NCI-H1048 (cell line): ENCODE data around the gene ZFP90.
A peak's percentile ranks its signal among the peaks of the same experiment; 100 is the strongest.
"Not testable (repeated sequence)": the region's sequence is repeated elsewhere in the genome, so short reads cannot be mapped to it uniquely, and the experiment has no call there.

Source experiments
- DNase-seq: peaks from one replicate; lab custom pipeline; 2025; lab: John Stamatoyannopoulos, UW

ZFP90 gene

GRCh38 chr16:68519225-68519745, 19.8 kb upstream of the ZFP90 start:
- DNase-seq = no peak

- DNase-seq = peak; percentile 28
These were observed 18.4 kb upstream of the ZFP90 start for GRCh38 chr16:68520649-68521086.

GRCh38 chr16:68524069-68524820, 14.8 kb upstream of the ZFP90 start:
- no peak for DNase-seq

DNA sequence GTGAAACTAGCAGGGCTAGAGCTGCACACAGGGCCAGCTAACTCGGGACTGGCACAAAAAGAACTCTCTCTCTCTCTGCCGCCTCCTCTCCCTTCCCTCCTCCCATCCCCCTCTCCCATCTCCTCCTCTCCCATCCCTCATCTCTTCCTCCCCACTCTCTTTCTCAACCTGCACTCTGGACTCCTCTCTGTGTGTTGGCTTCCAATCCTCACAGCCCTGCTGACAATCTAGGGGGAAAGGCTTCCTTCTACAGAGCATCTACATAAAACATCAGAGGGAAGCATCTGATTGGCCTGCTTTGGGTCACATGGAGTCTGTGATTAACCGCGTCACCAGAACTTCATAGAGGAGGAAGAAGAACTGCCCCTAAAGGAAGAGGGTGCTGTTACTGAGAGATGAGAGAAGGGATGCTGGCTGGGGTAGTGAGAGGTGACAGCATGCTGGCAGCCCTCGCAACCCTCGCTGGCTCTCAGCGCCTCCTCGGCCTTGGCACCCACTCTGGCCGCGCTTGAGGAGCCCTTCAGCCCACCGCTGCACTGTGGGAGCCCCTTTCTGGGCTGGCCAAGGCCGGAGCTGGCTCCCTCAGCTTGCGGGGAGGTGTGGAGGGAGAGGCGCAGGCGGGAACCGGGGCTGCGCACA, 12.8 kb upstream of the ZFP90 start:
- no peak for DNase-seq

DNA sequence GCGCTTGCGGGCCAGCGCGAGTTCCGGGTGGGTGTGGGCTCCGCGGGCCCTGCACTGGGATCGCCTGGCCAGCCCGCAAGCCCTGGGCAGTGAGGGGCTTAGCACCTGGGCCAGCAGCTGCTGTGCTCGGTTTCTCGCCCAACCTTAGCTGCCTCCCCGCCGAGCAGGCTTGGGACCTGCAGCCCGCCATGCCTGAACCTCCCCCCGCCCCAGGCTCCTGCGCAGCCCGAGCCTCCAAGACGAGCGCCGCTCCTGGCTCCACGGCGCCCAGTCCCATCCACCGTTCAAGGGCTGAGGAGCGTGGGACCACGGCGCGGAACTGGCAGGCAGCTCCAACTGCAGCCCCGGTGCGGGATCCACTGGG, 12.3 kb upstream of the ZFP90 start:
- no peak for DNase-seq

DNA sequence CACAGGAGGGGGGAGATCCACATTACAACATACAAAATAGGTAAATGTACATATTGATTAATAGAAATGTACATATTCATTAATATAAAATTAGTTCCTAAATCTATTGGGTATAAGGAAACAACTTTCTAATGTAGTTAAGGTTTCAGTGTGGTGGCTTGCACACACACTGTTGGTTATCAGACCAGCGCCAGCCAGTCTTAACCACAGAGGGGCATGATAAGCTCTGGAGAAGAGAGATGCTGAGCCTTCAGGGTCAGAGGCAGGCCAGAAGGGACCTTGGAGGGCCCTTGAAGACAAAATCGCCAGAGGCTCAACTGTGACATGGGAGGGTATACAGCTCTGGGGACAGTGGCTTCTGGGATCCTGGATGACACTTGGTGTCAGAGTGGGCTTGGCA, 10.9 kb upstream of the ZFP90 start:
- no peak for DNase-seq

- DNase-seq = peak; percentile 6
These were observed 10.3 kb upstream of the ZFP90 start for GRCh38 chr16:68528686-68529379.

GRCh38 chr16:68529608-68529930, 9.5 kb upstream of the ZFP90 start:
- DNase-seq = no peak

DNA sequence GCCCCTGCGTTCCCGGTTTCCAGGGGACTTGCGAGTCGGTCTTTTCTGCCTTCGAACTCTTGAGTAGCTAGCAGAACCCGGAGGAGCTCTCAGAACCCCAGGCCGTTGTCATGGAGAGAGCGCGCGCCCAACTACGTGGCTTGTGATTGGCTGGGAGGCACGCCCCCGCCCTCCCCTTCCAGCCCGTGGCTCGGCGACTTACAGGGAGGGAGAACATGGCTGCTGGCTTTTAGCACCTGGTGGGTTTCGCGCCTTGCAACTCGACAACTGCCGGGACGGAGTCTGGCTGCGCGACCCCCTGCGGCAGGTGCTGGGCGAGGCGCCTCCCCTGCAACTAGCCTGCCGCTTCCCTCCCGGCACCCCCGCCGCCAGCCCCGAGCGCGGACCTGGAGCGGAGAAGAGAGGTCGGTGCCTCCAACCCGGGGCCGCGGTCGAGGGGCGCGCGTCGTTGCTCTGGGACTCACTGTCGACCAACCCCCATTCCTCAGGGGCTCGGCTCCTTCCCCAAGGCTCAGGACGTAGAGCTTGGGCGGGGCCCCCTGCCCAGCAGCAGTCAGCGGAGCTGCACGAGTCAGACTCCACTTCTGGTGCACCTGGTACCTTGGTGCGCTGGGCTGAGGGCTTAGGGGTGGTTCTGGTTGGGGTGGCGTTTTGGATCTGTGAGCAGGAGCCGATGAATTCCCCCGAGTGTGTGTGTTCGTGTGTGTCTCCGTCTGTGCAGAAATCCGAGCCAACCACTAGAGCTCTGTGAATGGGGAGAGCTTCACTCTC, 9.0 kb upstream of the ZFP90 start:
- DNase-seq = peak; percentile 51

DNA sequence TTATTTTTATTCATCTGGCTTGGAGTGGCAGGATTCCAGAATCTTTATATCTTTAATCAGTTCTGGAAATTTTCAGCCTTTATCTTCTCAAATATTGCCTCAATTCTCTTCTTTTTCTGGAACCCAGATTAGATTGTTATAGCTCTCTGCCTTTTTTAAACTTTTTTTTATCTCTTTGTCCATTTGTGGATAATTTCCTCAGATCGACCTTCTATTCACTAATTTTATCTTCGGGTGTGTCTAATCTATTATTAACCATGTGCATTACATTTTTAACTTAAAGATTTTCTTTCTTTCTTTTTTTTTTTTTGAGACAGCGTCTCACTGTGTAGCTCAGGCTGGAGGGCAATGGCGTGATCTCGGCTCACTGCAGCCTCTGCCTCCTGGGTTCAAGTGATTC, 5.2 kb upstream of the ZFP90 start:
- no peak for DNase-seq

- no peak for DNase-seq
These were observed 3.8 kb upstream of the ZFP90 start for GRCh38 chr16:68535331-68535730.

GRCh38 chr16:68539711-68540239, 684 bp downstream of the ZFP90 start:
- no peak for DNase-seq

DNA sequence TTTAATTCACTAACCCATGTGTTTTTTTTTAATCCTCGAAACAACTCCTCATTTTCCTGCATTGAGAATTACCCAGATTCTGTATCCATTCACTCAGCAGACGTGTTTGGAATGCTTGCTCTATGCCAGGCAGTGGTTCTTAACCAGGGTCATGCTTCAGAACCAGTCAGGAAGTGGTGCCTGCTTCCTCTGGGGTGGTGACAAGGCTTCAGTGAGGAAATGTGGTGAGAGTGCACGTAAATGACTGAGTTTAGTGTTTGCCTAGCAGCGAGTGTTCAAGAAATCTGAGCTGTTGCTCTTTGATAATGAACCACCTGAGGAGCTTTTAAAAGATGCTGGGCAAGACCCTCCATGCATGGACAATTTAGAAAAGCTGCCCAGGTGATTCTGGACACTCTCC, 9.9 kb downstream of the ZFP90 start:
- no peak for DNase-seq

- DNase-seq = no peak
These were observed 14.1 kb downstream of the ZFP90 start for GRCh38 chr16:68553186-68553585.

- DNase-seq = not testable (repeated sequence)
These were observed 21.2 kb downstream of the ZFP90 start for GRCh38 chr16:68560341-68560740.

- DNase-seq = no peak
These were observed 24.7 kb downstream of the ZFP90 start for GRCh38 chr16:68563631-68564381.

- no peak for DNase-seq
These were observed 25.4 kb downstream of the ZFP90 start for GRCh38 chr16:68564382-68564985.

DNA sequence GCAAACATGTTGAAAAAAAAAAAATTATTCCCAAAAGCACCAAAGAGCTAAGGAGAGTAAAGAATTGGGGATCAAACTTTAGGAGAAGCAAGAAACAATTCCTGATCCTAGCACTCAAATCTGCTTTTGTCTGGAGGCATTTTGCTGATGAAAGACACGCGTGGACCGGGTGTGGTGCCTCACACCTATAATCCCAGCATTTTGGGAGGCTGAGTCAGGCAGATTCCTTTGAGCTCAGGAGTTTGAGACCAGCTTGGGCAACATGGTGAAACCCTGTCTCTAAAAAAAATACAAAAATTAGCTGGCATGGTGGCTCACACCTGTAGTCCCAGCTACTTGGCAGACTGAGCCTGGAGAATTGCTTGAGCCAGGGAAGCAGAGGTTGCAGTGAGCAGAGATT, 35.4 kb downstream of the ZFP90 start:
- no peak for DNase-seq

GRCh38 chr16:68575082-68575481, 36.0 kb downstream of the ZFP90 start:
- DNase-seq = no peak

DNA sequence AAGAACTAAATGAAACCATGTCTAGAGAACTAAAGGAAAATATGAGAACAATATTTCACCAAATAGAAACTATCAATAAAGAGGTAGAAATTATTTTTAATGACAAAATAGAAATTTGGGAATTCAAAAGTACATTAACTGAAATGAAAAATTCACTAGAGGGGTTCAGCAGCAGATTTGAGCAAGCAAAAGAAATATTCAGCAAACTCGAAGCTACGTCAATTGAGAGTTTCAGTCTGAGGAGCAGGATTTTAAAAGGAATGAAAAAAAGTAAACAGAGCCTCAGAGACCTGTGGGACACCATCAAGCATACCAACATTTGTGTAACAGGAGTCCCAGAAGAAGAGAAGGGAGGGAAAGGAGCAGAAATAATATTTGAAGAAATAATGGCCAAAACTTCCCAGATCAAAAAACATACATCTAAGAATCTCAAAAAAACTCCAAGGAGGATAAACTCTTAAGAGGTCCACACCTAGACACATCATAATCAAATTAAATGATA, 38.3 kb downstream of the ZFP90 start:
- no peak for DNase-seq
